Measurements from ENCODE around the gene CNKSR3. TPM values are rescaled to one million over a fixed set of nuclear protein-coding genes. Genes with fewer than 3 reads are reported as not detected.

Gene CNKSR3
- total RNA-seq, 1 donor from 2014 or later = 2.0 TPM

- no peak for DNase-seq
- Mint-ChIP-seq H3K4me1 (ENCODE audit: low read depth, unreplicated experiment) (peaks cover 18% of the 10 kb centered on the region), H3K36me3 (ENCODE audit: unreplicated experiment) (no peaks in the 10 kb centered on the region), H3K4me3 (ENCODE audit: unreplicated experiment) (no peak overlapping the region), H3K27me3 (ENCODE audit: unreplicated experiment) (peaks cover 1% of the 10 kb centered on the region), H3K27ac (ENCODE audit: unreplicated experiment) (no peak overlapping the region), H3K9me3 (ENCODE audit: unreplicated experiment) (no peaks in the 10 kb centered on the region)
- TF ChIP-seq CTCF (IDR thresholded peaks at IDR 0.05; ENCODE audit: partially characterized antibody, unreplicated experiment) = no peak
Measured at GRCh38 chr6:154536999-154537398, 26.5 kb upstream of the CNKSR3 start.

- peaks cover 18% of the 10 kb centered on the region for H3K4me1 Mint-ChIP-seq (ENCODE audit: low read depth, unreplicated experiment)
- no peak for TF ChIP-seq CTCF (IDR thresholded peaks at IDR 0.05; ENCODE audit: partially characterized antibody, unreplicated experiment)
- H3K9me3 Mint-ChIP-seq (ENCODE audit: unreplicated experiment) = no peaks in the 10 kb centered on the region
- DNase-seq = no peak
- H3K27ac Mint-ChIP-seq (ENCODE audit: unreplicated experiment) = no peak overlapping the region
- peaks cover 1% of the 10 kb centered on the region for H3K27me3 Mint-ChIP-seq (ENCODE audit: unreplicated experiment)
- H3K4me3 Mint-ChIP-seq (ENCODE audit: unreplicated experiment) = no peak overlapping the region
- no peaks in the 10 kb centered on the region for H3K36me3 Mint-ChIP-seq (ENCODE audit: unreplicated experiment)
Measured at GRCh38 chr6:154536255-154536654, 25.8 kb upstream of the CNKSR3 start.

- TF ChIP-seq CTCF (IDR thresholded peaks at IDR 0.05; ENCODE audit: partially characterized antibody, unreplicated experiment) = no peak
- no peak for DNase-seq
- no peak overlapping the region for H3K27ac Mint-ChIP-seq (ENCODE audit: unreplicated experiment)
- no peaks in the 10 kb centered on the region for H3K9me3 Mint-ChIP-seq (ENCODE audit: unreplicated experiment)
- peaks cover 1% of the 10 kb centered on the region for H3K27me3 Mint-ChIP-seq (ENCODE audit: unreplicated experiment)
- H3K4me1 Mint-ChIP-seq (ENCODE audit: low read depth, unreplicated experiment) = peaks cover 18% of the 10 kb centered on the region
- no peak overlapping the region for H3K4me3 Mint-ChIP-seq (ENCODE audit: unreplicated experiment)
- H3K36me3 Mint-ChIP-seq (ENCODE audit: unreplicated experiment) = no peaks in the 10 kb centered on the region
Measured at GRCh38 chr6:154535851-154536250, 25.4 kb upstream of the CNKSR3 start.

- H3K36me3 Mint-ChIP-seq (ENCODE audit: unreplicated experiment) = no peaks in the 10 kb centered on the region
- peaks cover 18% of the 10 kb centered on the region for H3K4me1 Mint-ChIP-seq (ENCODE audit: low read depth, unreplicated experiment)
- DNase-seq = no peak
- no peak overlapping the region for H3K27ac Mint-ChIP-seq (ENCODE audit: unreplicated experiment)
- H3K27me3 Mint-ChIP-seq (ENCODE audit: unreplicated experiment) = peaks cover 1% of the 10 kb centered on the region
- no peak overlapping the region for H3K4me3 Mint-ChIP-seq (ENCODE audit: unreplicated experiment)
- H3K9me3 Mint-ChIP-seq (ENCODE audit: unreplicated experiment) = peaks cover 2% of the 10 kb centered on the region
- TF ChIP-seq CTCF (IDR thresholded peaks at IDR 0.05; ENCODE audit: partially characterized antibody, unreplicated experiment) = no peak
Measured at GRCh38 chr6:154535147-154535546, 24.7 kb upstream of the CNKSR3 start.

GRCh38 chr6:154534531-154534930, 24.0 kb upstream of the CNKSR3 start:
- no peak for TF ChIP-seq CTCF (IDR thresholded peaks at IDR 0.05; ENCODE audit: partially characterized antibody, unreplicated experiment)
- DNase-seq = no peak
- no peak overlapping the region for H3K4me3 Mint-ChIP-seq (ENCODE audit: unreplicated experiment)
- peaks cover 1% of the 10 kb centered on the region for H3K27me3 Mint-ChIP-seq (ENCODE audit: unreplicated experiment)
- H3K36me3 Mint-ChIP-seq (ENCODE audit: unreplicated experiment) = no peaks in the 10 kb centered on the region
- peaks cover 2% of the 10 kb centered on the region for H3K9me3 Mint-ChIP-seq (ENCODE audit: unreplicated experiment)
- H3K4me1 Mint-ChIP-seq (ENCODE audit: low read depth, unreplicated experiment) = peaks cover 18% of the 10 kb centered on the region
- no peak overlapping the region for H3K27ac Mint-ChIP-seq (ENCODE audit: unreplicated experiment)

Measured in glutamatergic neuron (in vitro differentiated cells).